ENCODE measurements around the gene OPHN1.

OPHN1 gene

GRCh38 chrX:68428431-68428830 lies 4.9 kb downstream of the OPHN1 start:
- DNase-seq (ENCODE audit: low read depth): no peak
- no peak overlapping the region for H3K4me3 ChIP-seq (ENCODE audit: low read depth, low read length)
- no peak for TF ChIP-seq CTCF (IDR thresholded peaks at IDR 0.05; ENCODE audit: control insufficient read depth, extremely low read depth, insufficient read depth)

GRCh38 chrX:68424719-68425118 lies 8.6 kb downstream of the OPHN1 start:
- no peak overlapping the region for H3K4me3 ChIP-seq (ENCODE audit: low read depth, low read length)
- no peak for DNase-seq (ENCODE audit: low read depth)
- no peak for TF ChIP-seq CTCF (IDR thresholded peaks at IDR 0.05; ENCODE audit: control insufficient read depth, extremely low read depth, insufficient read depth)

- TF ChIP-seq CTCF (IDR thresholded peaks at IDR 0.05; ENCODE audit: control insufficient read depth, extremely low read depth, insufficient read depth): no peak
- DNase-seq (ENCODE audit: low read depth): no peak
- no peak overlapping the region for H3K4me3 ChIP-seq (ENCODE audit: low read depth, low read length)
Observed at GRCh38 chrX:68422478-68422877, 10.8 kb downstream of the OPHN1 start.

- no peak for DNase-seq (ENCODE audit: low read depth)
- H3K4me3 ChIP-seq (ENCODE audit: low read depth, low read length): no peak overlapping the region
- no peak for TF ChIP-seq CTCF (IDR thresholded peaks at IDR 0.05; ENCODE audit: control insufficient read depth, extremely low read depth, insufficient read depth)
Observed at GRCh38 chrX:68421636-68422035, 11.7 kb downstream of the OPHN1 start.

GRCh38 chrX:68420559-68420958 lies 12.7 kb downstream of the OPHN1 start:
- DNase-seq (ENCODE audit: low read depth): no peak
- H3K4me3 ChIP-seq (ENCODE audit: low read depth, low read length): no peak overlapping the region
- TF ChIP-seq CTCF (IDR thresholded peaks at IDR 0.05; ENCODE audit: control insufficient read depth, extremely low read depth, insufficient read depth): no peak

- no peak overlapping the region for H3K4me3 ChIP-seq (ENCODE audit: low read depth, low read length)
- DNase-seq (ENCODE audit: low read depth): no peak
Observed at GRCh38 chrX:68419975-68420374, 13.3 kb downstream of the OPHN1 start.

More at GRCh38 chrX:68419975-68420374, 13.3 kb downstream of the OPHN1 start:
- no peak for TF ChIP-seq CTCF (IDR thresholded peaks at IDR 0.05; ENCODE audit: control insufficient read depth, extremely low read depth, insufficient read depth)
